ENCODE results near the gene IGSF22. TPM values are rescaled to one million over a fixed set of nuclear protein-coding genes. Genes with fewer than 3 reads are reported as not detected.

IGSF22 gene
- polyA plus RNA-seq, 1 donor (not counting 4 experiments of a cell fraction or from before 2014, with no cell fraction given): 0.01 TPM

DNA sequence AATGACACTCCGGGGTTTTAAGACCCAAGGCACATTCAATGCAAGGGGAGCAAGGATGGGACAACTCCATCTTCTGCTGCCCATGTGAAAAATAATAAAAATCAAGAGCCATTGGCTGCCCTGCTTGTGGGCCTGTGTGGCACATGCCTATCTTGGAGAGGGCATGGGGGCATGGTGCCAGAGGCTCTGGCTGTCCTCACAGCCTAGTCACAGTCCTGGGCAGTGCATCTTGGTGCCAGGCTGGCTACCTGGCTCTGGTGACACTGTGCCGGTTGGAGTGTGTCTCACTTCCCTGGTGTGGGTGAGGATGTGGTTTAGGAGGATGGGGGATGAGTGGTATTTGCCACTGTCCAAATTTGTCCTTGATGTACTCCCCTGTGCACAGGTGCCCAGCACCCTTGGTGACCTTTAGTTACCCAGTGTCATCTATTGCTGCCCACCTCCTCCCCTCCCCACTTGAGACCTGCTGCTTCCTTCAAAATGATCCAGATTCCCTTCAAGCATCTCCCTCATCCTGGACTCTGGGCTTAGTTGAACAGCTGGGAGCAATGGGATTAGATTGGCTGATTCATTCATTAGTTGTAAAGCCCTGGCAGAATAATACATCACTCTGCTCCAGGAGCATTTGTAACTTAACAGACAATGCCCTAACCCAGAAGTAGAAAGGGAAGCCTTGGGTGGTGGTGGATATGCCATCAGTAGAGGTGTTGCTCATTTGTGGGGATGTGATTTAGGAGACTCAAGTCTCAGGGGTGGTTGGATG lies 22.8 kb downstream of the IGSF22 start:
- H2AFZ ChIP-seq (ENCODE audit: control insufficient read depth, low read length): no peak overlapping the region
- H3K9me3 ChIP-seq (ENCODE audit: control insufficient read depth, low read depth, low read length): no peaks in the 10 kb centered on the region
- no peak for FAIRE-seq
- H3K4me2 ChIP-seq (ENCODE audit: control insufficient read depth, extremely low read depth, insufficient read depth, low read depth, low read length): no peak overlapping the region
- no peaks in the 10 kb centered on the region for H3K9me1 ChIP-seq (ENCODE audit: control insufficient read depth, extremely low read depth, insufficient read depth, low read length)
- peaks cover 18% of the 10 kb centered on the region for H3K4me1 ChIP-seq (ENCODE audit: control insufficient read depth, extremely low read depth, insufficient read depth, low read length)
- dilution Hi-C loops (cut with MboI; ENCODE audit: extremely low pct_ligation_motif_present, low sequenced_read_pairs): no loop called here
- no peak overlapping the region for H3K4me3 ChIP-seq (ENCODE audit: control insufficient read depth in 2 of 3, extremely low read depth in 1 of 3, insufficient read depth in 2 of 3, low read depth in 1 of 3, low read length in 3 of 3)
- TF ChIP-seq EZH2 (IDR thresholded peaks at IDR 0.05; ENCODE audit: low read length): no peak
- TF ChIP-seq, protein P1, sequence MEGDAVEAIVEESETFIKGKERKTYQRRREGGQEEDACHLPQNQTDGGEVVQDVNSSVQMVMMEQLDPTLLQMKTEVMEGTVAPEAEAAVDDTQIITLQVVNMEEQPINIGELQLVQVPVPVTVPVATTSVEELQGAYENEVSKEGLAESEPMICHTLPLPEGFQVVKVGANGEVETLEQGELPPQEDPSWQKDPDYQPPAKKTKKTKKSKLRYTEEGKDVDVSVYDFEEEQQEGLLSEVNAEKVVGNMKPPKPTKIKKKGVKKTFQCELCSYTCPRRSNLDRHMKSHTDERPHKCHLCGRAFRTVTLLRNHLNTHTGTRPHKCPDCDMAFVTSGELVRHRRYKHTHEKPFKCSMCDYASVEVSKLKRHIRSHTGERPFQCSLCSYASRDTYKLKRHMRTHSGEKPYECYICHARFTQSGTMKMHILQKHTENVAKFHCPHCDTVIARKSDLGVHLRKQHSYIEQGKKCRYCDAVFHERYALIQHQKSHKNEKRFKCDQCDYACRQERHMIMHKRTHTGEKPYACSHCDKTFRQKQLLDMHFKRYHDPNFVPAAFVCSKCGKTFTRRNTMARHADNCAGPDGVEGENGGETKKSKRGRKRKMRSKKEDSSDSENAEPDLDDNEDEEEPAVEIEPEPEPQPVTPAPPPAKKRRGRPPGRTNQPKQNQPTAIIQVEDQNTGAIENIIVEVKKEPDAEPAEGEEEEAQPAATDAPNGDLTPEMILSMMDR (optimal IDR thresholded peaks at IDR 0.05 in 1 of 3, IDR thresholded peaks at IDR 0.05 in 1 of 3, conservative IDR thresholded peaks at IDR 0.05 in 1 of 3; ENCODE audit: extremely low read depth in 1 of 3, insufficient read depth in 2 of 3, low read length in 3 of 3): no peak
- H3K36me3 ChIP-seq (ENCODE audit: control insufficient read depth in 2 of 2, extremely low read depth in 1 of 2, insufficient read depth in 2 of 2, low read length in 2 of 2): peaks cover 0 to 5% of the 10 kb centered on the region in 2 experiments
- H3K79me2 ChIP-seq (ENCODE audit: control insufficient read depth, insufficient read depth, low read length): no peaks in the 10 kb centered on the region
- DNase-seq (ENCODE audit: low read depth, low spot score): no peak
- no peak overlapping the region for H3K9ac ChIP-seq (ENCODE audit: control insufficient read depth, extremely low read depth, insufficient read depth, low read length)
- H3K27me3 ChIP-seq (ENCODE audit: control insufficient read depth, extremely low read depth, insufficient read depth, low read length): peaks cover 25% of the 10 kb centered on the region
- H4K20me1 ChIP-seq (ENCODE audit: control insufficient read depth, extremely low read depth, insufficient read depth, low read length): no peaks in the 10 kb centered on the region
- no peak overlapping the region for H3K27ac ChIP-seq (ENCODE audit: control insufficient read depth, insufficient read depth, low read length)

DNA sequence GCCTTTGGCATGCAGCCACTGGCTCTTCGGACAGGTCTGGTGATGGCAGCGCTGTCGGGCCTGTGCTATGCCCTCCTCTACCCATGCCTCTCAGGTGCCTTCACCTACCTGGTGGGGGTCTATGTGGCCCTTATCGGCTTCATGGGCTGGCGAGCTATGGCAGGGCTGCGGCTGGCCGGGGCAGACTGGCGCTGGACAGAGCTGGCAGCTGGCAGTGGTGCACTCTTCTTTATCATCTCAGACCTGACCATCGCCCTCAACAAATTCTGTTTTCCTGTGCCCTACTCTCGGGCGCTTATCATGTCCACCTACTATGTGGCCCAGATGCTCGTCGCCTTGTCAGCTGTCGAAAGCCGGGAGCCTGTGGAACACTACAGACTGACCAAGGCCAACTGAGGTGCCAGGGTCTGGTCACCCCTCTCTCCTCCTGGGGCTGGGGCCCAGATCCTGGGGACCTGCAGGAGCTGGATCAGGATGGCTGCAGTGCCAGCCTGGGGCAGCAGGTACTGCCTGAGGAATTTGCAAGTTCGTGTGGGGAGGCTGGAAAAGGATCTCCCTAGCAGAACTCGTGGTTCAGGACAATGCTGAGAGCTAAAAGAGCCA lies 24.3 kb downstream of the IGSF22 start:
- Histone ChIP-seq H4K20me1 (ENCODE audit: control insufficient read depth, extremely low read depth, insufficient read depth, low read length) (no peaks in the 10 kb centered on the region), H3K9me1 (ENCODE audit: control insufficient read depth, extremely low read depth, insufficient read depth, low read length) (no peaks in the 10 kb centered on the region), H3K79me2 (ENCODE audit: control insufficient read depth, insufficient read depth, low read length) (no peaks in the 10 kb centered on the region), H3K4me1 (ENCODE audit: control insufficient read depth, extremely low read depth, insufficient read depth, low read length) (peaks cover 32% of the 10 kb centered on the region), H3K4me2 (ENCODE audit: control insufficient read depth, extremely low read depth, insufficient read depth, low read depth, low read length) (no peak overlapping the region), H3K9me3 (ENCODE audit: control insufficient read depth, low read depth, low read length) (no peaks in the 10 kb centered on the region), H3K27ac (ENCODE audit: control insufficient read depth, insufficient read depth, low read length) (no peak overlapping the region), H3K36me3 (ENCODE audit: control insufficient read depth in 2 of 2, extremely low read depth in 1 of 2, insufficient read depth in 2 of 2, low read length in 2 of 2) (peaks cover 0 to 5% of the 10 kb centered on the region in 2 experiments), H3K9ac (ENCODE audit: control insufficient read depth, extremely low read depth, insufficient read depth, low read length) (no peak overlapping the region), H2AFZ (ENCODE audit: control insufficient read depth, low read length) (no peak overlapping the region), H3K27me3 (ENCODE audit: control insufficient read depth, extremely low read depth, insufficient read depth, low read length) (peaks cover 13% of the 10 kb centered on the region), H3K4me3 (ENCODE audit: control insufficient read depth in 2 of 3, extremely low read depth in 1 of 3, insufficient read depth in 2 of 3, low read depth in 1 of 3, low read length in 3 of 3) (no peak overlapping the region)
- FAIRE-seq (no peak), DNase-seq (ENCODE audit: low read depth, low spot score) (no peak)
- dilution Hi-C loops (cut with MboI; ENCODE audit: extremely low pct_ligation_motif_present, low sequenced_read_pairs): no loop called here
- no peak for TF ChIP-seq EZH2 (IDR thresholded peaks at IDR 0.05; ENCODE audit: low read length)
- TF ChIP-seq, protein P1 (optimal IDR thresholded peaks at IDR 0.05 in 1 of 3, IDR thresholded peaks at IDR 0.05 in 1 of 3, conservative IDR thresholded peaks at IDR 0.05 in 1 of 3; ENCODE audit: extremely low read depth in 1 of 3, insufficient read depth in 2 of 3, low read length in 3 of 3): no peak
